ENCODE measurements around the gene CREB5.
A peak's percentile ranks its signal among the peaks of the same experiment; 100 is the strongest.
"Not testable (repeated sequence)": the region's sequence is repeated elsewhere in the genome, so short reads cannot be mapped to it uniquely, and the experiment has no call there.

Gene CREB5, protein sequence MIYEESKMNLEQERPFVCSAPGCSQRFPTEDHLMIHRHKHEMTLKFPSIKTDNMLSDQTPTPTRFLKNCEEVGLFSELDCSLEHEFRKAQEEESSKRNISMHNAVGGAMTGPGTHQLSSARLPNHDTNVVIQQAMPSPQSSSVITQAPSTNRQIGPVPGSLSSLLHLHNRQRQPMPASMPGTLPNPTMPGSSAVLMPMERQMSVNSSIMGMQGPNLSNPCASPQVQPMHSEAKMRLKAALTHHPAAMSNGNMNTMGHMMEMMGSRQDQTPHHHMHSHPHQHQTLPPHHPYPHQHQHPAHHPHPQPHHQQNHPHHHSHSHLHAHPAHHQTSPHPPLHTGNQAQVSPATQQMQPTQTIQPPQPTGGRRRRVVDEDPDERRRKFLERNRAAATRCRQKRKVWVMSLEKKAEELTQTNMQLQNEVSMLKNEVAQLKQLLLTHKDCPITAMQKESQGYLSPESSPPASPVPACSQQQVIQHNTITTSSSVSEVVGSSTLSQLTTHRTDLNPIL

DNA sequence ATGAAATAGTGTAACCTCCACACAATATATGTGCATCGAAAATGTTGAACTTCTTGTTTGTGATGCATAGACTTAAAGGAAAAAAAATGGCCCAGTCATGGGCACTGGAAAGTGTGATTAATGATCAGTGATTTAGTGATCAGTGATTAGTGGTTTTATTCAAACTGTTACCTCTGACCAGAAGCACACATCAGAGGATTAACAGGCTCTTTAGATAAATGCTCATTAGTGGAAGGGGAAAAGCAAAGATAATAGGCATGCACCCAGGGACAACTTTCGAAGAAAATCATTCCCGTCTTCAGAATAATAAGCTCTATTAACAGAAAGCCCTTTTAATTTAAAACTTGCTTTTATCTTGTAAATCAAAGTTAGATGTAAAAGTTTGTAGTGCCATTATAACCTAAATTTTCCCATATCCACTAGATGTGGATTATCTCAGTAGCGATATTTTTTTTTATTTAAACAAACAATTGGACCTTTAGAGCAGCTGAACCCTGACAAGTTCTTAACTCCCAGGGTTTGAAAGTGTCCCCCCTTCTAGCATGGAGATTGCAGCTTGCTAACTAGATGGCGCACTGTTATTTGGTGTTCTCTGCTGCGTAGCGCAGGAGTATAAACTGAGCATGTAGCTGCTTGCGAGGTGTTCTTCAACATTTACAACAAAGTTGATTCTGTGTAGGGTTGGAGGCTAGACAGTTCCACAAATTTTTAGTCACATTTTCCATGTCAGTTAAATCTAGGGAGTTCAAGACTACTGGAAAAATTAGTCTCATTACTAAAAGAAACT is at the start of gene CREB5:
Gene CREB5, plus strand, starts transcription at position 643 of the 787 bp plus-strand sequence. CDS start 397 bp downstream, outside the sequence.
- no peak for DNase-seq (ENCODE audit: low read depth)

DNA sequence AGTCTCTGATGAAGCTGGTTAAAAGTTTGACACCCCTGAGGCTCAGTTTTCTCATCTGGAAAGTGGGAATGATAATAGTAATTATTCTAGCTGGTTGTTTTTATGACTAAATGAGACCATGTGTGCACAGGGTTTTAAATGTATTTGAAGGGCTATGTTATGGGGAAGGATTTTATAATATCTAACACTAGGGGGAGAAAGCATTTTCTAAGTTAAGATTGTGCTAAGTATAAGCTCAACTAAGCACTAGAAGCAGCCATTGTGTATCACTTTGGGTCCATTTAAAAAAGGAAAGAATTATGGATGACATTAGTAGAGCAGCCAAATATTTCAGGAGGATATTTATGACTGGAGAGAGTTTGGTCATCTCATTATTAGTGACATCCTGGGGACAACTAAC is 49.5 kb upstream of the CREB5 start:
- DNase-seq (ENCODE audit: low read depth): no peak

DNA sequence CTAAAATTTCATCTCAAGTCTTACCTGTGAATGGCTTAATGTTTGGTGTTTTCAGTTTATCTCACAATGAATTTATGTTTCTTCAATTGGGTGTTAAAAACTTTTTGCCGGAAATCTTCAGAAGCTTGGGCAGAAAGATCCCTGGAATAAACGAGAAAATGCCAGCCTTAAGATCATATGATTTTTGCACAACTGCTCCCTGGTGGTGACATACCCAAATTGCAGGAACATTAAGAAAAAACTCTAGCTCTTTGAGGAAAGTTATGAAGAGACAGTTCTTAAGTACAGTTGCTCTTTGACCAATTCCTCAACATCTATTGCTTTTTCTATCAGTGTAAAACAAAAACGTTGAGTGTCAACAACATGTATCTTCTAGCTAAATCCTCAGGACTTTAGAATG is 48.2 kb upstream of the CREB5 start:
- no peak for DNase-seq (ENCODE audit: low read depth)

DNA sequence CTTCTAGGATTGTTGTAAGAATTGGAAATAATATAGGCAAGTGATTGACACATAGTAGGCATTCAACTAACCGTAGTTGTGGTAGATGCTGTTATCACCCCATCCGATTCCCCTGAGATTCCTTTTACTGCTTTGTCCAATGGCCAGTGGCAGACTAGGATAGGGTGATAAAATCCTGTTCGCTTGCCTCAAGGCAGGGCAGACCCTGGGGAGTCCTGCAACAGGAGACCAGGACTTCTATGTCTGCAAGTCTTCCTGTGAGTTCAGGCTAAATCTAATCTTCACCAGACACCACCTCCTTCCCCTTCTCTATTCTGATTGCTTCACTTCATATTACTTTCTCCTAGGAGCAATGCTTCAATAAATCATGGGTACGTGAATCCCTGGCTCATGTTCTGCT is 42.8 kb upstream of the CREB5 start:
- DNase-seq (ENCODE audit: low read depth): no peak

DNA sequence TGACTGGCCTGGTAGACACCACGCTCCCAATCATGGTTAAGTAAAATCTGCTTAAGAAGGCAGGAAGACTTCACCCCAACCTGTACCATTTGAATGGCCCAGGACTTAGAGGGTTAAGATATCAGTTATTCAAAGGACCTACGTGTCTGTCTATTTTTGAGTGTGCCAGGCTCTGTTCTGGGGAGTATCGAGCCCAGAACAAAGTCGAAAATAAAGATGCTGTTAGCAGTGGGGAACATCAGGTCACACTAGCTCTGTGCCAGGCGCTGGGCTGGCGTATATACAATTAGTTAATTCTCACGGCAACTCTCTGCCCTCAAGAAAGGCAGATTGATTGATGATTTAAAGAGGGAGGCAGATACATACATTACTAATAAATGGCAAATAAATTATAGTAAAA is 40.5 kb upstream of the CREB5 start:
- no peak for DNase-seq (ENCODE audit: low read depth)

DNA sequence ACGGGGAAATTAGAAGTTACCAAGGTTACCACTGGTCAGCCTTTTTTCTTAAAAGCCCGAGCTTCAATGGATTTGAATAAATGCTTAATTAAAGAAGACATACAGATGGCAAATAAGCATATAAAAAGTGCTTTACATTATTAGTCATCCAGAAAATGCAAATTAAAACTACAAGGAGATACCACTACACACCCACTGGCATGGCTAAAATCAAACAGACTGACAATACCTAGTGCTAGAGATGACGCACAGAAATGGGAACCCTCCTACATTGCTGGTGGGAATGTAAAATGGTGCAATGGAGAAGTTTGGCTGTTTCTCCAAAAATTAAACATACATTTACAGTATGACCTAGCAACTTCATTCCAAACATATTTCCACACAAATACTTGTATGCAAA is 38.3 kb upstream of the CREB5 start:
- DNase-seq (ENCODE audit: low read depth): no peak

DNA sequence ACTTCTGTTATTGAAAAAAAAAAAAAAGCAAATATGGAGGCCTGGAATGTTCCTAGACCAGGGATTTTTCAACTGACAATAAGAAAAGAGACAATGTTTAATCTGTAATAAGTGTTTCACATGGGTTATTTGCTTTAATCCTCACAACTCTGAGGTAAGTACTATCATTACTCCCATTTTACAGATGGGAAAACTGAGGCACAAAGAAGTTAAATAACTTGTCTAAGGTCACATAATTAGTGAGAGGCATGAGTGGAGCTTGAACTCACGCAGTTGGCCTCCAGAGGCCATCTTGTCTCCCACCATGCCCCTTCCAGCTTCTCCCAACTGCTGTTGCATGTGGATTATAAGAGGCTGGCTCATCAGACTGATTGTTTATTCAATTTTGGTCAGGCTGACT is 36.6 kb upstream of the CREB5 start:
- no peak for DNase-seq (ENCODE audit: low read depth)

DNA sequence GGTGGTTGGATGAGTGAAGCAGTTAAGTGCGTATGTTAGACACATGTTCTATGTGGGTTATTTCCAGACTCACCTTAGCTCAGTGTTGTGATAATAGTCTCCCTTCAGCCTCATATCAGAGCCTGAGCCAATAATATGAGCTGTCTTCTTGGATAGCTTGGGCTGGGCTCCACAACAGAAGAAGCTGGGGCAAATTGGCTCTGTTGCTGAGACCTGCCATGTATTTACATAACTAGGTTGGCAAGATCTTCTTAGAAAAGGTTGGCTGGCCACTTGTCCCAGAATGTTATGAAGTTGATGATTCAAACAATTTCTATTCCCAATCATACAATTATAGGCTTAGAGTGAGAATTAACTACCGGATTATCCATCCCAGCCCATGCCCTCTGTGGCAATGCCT is 35.7 kb upstream of the CREB5 start:
- DNase-seq (ENCODE audit: low read depth): no peak

DNA sequence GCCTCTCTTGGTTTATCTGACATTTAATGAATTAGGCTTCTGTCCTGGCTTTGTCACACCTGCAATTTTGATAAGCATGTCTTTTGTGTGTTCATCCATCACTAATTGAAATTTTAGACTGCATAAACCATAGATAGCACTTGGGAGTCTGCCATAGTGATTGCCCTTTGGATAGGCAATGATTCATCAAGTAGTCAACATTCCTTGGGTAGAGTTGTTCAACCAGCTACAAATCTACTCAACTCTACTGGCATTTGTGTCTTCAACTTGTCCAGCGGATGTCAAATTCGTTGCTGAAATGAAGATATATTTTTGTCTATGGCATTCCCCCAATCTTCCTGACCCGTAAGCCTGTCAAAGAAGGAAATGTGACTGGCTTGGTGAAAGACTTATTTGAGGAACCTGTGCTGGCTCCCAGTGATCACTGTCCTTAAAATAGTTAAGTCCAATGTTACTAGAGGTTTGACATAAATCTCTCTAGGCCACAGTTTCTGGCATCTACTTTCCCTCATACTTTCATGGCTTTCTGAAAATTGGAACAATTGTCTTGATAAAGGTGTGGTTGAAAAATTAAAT is 33.7 kb upstream of the CREB5 start:
- no peak for DNase-seq (ENCODE audit: low read depth)

DNA sequence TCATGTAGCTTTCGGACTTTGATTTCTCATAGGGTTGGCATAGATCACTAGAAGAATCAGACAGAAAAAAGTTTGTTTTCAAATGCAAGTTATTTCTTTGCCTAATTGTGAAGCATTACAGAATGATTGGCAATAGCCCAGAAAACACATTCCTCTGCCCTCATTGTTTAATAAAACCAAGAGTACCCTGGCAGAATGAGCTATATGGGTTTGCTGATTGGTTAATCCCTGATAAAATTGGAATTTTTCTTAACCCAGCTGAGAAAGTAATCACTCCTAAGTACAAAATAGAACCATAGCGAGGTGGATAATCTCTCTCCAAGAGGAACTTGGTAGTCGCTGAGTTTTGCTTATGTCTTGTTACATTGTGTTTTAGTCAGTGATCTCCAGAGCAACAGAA is 30.9 kb upstream of the CREB5 start:
- DNase-seq (ENCODE audit: low read depth): no peak

DNA sequence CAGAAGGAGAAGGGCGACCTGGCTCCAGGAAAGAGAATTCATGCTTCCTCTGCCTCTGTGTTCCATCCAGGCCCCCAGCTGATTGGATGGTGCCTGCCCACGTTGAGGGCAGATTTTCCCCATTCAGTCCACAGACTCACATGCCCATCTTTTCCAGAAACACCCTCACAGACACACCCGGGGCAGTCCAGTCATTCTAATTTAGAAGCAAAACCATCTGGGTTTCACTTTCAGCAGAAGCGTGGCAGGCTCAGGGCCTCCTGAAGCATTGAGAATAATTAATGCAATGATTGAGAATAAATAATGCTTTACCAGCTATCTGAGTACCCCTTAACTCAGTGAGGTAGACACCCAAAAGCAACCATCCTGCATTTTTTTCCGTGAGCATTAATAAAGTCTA is 30.2 kb upstream of the CREB5 start:
- DNase-seq (ENCODE audit: low read depth): no peak

DNA sequence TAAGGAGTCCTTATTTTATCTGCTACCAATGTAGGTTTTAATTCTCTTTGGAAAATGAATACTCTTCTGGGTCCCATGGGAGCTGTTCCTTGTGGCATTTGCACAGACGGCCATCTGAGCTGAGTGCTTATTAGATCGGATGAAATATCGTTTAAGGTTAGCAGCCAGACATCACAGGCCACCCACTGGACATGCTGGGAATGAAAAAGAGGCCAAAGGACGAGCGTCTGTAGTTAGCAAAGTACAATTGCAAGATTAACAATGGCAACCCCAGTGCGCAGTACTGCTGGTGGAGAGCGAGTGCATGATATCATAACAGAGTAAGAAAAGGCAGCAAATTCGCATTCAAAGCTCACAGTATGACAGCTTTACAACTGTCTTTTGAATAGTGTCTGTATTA is 28.3 kb upstream of the CREB5 start:
- no peak for DNase-seq (ENCODE audit: low read depth)

DNA sequence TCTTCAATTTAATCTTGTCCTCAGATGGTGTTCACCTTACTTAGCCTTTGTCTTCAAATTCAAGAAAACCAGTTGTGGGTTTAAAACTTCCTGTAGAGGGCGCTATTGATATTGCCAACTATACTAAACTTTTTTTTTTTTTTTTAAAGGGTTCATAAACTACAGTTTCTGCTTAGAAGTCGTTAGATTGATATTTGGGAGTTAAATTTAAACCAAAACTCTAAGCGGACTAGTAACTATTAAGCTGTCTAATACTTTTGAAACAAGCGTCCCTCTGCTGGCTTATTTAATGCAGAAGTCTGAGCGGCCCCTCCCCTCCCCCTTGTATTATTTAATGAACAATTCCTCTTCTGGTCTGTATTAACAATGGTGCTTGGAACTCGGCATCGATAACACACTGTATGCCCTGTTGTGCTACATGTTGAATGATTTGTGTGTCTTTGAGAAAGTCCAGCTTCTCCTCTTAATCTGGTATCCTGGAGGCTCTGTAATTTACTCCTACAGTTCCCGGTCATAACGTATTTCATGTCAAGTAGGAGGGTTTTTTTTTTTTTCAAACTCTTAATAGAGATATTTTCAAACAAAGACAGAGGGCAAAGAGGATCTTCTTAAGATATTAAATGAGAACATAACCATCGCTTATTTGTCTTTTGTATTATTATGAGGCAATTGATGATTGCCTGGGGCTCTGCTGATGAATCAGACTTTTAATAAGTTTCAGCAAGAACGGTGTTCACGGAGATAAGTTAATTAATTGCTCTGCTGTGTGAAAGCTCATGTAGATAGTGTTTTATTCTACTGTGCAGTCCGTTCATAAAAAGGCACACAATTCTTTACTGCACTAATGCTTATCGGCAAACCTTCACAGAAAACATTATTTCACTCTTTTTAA is 22.6 kb upstream of the CREB5 start:
- no peak for DNase-seq (ENCODE audit: low read depth)

DNA sequence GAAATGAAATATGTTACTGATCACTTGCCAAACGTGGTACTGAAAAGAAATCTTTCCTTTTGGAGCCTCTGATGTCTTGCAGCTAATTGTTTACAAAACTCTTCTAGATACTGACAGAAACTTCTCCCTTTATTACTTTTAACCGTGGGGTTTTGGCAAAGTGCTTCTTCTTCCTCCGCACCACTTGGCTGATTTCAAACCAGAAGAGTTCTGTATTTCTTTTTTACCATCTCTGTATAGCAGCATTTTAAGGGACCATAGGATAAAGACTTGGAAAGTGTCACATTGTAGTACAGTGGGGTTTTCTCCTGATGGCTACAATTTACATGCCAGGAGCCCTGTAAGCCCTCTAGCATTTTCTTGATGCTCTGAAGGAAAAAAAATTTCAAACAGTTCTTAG is 21.9 kb upstream of the CREB5 start:
- no peak for DNase-seq (ENCODE audit: low read depth)

DNA sequence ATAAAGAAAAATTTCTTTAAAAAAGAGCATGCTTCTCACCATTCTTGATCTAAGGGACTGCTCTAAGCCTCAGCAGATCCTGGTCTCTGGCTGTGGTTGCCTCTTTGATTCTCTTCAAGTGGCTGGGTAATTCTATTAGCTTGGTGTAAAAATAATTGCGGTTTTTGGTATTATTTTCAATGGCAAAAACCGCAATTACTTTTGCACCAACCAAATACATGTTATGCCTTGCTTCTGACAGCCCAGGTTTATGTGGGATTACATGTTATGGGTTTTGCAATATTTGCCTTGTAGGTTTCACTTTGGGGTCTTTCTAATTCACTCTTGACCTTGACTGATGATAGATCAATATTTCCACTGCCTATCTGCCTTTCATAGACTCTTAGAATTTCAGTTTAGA is 20.0 kb upstream of the CREB5 start:
- no peak for DNase-seq (ENCODE audit: low read depth)

DNA sequence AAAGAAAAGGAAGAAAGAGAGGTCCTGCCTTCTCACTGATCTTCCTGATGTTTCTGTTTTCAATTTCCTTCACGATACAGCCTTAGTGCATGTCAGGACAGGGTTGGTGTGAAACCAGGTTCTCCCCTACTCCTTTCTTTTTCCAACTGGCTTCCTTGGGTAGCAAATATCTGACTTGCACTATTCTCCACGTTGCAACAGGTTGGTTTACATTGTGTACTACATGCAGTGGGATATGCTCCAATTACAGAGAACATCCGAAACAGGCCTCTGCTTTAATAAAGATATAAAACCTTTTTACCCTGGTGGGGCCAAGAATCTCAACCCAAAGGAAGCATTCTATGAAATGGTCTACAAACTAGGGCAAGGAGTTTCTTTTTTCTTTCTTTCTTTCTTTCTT is 16.9 kb upstream of the CREB5 start:
- no peak for DNase-seq (ENCODE audit: low read depth)

DNA sequence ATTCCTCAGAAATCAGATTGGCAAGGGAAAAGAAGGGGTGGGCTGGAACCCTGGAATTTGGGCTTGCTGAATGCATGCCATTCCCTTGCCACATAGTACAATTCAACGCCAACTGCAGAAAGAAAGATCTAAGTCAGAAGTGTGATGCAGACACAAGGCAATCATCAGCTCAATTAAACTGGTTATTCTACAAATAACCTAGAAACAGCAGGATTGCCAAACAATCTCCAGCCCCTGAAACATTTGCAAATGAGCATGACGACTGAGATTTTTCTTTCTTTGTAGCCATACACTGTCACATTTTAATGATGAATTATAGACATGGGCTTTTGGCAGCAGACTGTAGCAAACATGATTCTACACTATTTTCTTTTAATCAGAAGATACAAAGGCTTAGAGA is 16.5 kb upstream of the CREB5 start:
- no peak for DNase-seq (ENCODE audit: low read depth)

DNA sequence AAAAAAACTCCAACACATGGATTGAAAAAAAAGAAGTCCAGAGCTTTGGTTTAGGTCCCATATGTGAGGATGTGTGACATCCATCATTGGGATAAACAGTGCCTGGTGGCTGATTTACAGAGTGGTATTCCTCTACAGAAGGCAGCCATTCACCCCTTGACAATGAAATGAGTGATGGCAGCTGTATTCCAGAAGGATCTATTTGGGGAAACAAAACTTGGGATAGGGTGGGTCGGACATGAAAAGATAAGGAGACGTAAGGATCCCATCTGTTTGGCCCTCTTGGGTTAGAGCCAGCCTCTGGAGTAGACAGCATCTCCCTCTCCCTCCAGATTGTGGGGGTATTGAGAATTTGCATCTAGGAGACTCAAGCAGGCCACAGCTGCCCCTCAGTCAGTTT is 15.2 kb upstream of the CREB5 start:
- DNase-seq (ENCODE audit: low read depth): no peak

DNA sequence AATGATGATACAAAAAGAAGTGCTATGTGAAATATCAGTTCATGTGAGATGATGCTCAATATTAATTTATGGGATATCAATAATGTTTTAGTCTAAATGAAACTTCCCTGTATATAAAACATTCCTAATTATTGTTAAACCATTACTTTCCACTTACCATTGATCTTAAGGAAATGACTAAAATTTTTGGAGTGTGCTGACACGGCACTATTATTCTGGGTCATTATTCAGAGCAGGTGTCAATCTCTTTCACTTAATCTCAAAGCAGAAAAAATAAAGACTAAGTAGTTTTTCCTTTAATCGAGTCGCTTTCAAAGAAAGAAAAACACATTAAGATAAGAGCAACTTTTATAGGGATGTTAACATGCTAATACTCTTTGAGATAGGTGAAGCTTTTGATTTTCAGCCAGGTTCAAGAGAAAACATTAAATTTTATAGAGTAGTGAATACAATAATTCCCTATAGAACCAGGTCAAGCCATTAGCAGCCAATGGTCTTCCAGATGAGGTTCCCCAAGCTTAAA is 11.4 kb upstream of the CREB5 start:
- DNase-seq (ENCODE audit: low read depth): no peak

DNA sequence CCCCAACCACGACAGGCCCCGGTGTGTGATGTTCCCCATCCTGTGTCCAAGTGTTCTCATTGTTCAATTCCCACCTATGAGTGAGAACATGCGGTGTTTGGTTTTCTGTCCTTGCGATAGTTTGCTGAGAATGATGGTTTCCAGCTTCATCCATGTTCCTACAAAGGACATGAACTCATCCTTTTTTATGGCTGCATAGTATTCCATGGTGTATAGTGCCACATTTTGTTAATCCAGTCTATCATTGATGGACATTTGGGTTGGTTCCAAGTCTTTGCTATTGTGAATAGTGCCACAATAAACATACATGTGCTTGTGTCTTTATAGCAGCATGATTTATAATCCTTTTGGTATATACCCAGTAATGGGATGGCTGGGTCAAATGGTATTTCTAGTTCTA is 10.8 kb upstream of the CREB5 start:
- DNase-seq (ENCODE audit: low read depth): not testable (repeated sequence)

DNA sequence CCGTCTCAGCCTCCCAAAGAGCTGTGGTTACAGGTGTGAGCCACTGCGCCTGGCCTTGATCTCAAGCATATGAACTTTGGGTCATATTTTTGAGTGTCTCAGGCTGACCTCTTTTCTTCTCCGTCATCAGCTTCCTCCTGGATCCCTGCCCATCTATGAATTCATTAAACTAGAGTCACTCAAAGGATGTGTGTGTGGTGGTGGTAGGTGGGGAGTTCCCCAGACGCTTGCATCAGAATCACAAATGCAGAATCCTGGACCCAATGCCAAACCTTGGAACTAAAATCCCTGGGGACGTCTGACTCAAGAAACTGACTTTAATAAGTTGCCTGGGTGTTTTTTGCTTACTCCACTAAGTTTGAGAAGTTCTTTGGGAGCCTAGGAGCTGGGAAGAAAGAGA is 6.7 kb upstream of the CREB5 start:
- peak; percentile 73 for DNase-seq (ENCODE audit: low read depth)

DNA sequence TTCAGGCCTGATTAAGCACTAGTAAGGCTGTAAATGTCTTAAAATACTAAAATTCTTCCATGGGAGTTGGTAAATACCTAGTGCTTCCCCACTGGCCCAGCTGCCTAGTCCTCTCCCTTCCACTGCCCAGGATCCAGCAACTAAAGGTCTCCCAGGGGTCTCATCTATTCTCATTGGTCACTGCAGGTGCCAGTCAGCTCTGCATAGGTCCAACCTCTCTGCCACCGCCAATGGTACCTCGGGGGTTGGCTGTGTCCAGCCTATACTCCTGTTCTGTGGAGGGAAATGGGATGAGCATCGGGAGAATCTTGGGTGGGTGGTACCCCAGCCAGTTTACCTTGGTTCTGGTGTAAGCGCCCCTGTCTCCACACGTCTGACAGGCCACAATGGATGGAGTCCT is 6.1 kb upstream of the CREB5 start:
- DNase-seq (ENCODE audit: low read depth): no peak

Measured in non-pigmented ciliary epithelial cell (primary cell).